Activated CD4-positive, alpha-beta T cell treated with anti-CD3 and anti-CD28 coated beads, Interleukin-2, amount 50 U/mL, for 16 hours (primary cell): ENCODE data around the gene C5orf52.
A peak's percentile ranks its signal among the peaks of the same experiment; 100 is the strongest.
"Not testable (repeated sequence)": the region's sequence is repeated elsewhere in the genome, so short reads cannot be mapped to it uniquely, and the experiment has no call there.

Experiments used
- DNase-seq: peaks from one replicate; pipeline ENCODE4 v3.0.0-alpha.2; 2020

C5orf52 gene

GRCh38 chr5:157679801-157680200 lies 8.5 kb downstream of the C5orf52 start:
- DNase-seq = no peak

- no peak for DNase-seq
Observed at GRCh38 chr5:157680239-157680638, 8.9 kb downstream of the C5orf52 start.

- no peak for DNase-seq
Observed at GRCh38 chr5:157681048-157681447, 9.7 kb downstream of the C5orf52 start.

- DNase-seq = no peak
Observed at GRCh38 chr5:157682257-157682656, 10.9 kb downstream of the C5orf52 start.

GRCh38 chr5:157686276-157687197 lies 15.2 kb downstream of the C5orf52 start:
- not testable (repeated sequence) for DNase-seq

- DNase-seq = no peak
Observed at GRCh38 chr5:157687198-157687554, 15.8 kb downstream of the C5orf52 start.

GRCh38 chr5:157689942-157690689 lies 18.8 kb downstream of the C5orf52 start:
- DNase-seq = peak; percentile 41

GRCh38 chr5:157690690-157691433 lies 19.5 kb downstream of the C5orf52 start:
- DNase-seq = no peak

GRCh38 chr5:157693816-157694215 lies 22.5 kb downstream of the C5orf52 start:
- DNase-seq = not testable (repeated sequence)

- DNase-seq = not testable (repeated sequence)
Observed at GRCh38 chr5:157696154-157696553, 24.8 kb downstream of the C5orf52 start.

- DNase-seq = not testable (repeated sequence)
Observed at GRCh38 chr5:157698674-157699073, 27.3 kb downstream of the C5orf52 start.

- no peak for DNase-seq
Observed at GRCh38 chr5:157703736-157704135, 32.4 kb downstream of the C5orf52 start.

- DNase-seq = no peak
Observed at GRCh38 chr5:157708866-157709265, 37.5 kb downstream of the C5orf52 start.

GRCh38 chr5:157709346-157709745 lies 38.0 kb downstream of the C5orf52 start:
- DNase-seq = no peak

- no peak for DNase-seq
Observed at GRCh38 chr5:157710431-157710830, 39.1 kb downstream of the C5orf52 start.

- peak; percentile 51 for DNase-seq
Observed at GRCh38 chr5:157710882-157711281, 39.5 kb downstream of the C5orf52 start.

GRCh38 chr5:157713830-157714595 lies 42.7 kb downstream of the C5orf52 start:
- no peak for DNase-seq

- DNase-seq = no peak
Observed at GRCh38 chr5:157714596-157714864, 43.2 kb downstream of the C5orf52 start.

- peak; percentile 64 for DNase-seq
Observed at GRCh38 chr5:157718519-157718918, 47.2 kb downstream of the C5orf52 start.

GRCh38 chr5:157719245-157719644 lies 47.9 kb downstream of the C5orf52 start:
- DNase-seq = no peak

- DNase-seq = no peak
Observed at GRCh38 chr5:157721159-157721558, 49.8 kb downstream of the C5orf52 start.

GRCh38 chr5:157722895-157723294 lies 51.6 kb downstream of the C5orf52 start:
- not testable (repeated sequence) for DNase-seq

GRCh38 chr5:157726607-157727006 lies 55.3 kb downstream of the C5orf52 start:
- not testable (repeated sequence) for DNase-seq
